GM19240 (cell line): Measurements from ENCODE around the gene BTBD2.
"Not testable (repeated sequence)": the region's sequence is repeated elsewhere in the genome, so short reads cannot be mapped to it uniquely, and the experiment has no call there.

ENCODE experiments used
- DNase-seq: peaks from one replicate; pipeline ENCODE4 v3.0.0; 2011; ENCODE audit warnings: low spot score; ENCODE audit not compliant: insufficient read length

The BTBD2 gene

GRCh38 chr19:2016041-2016807, 710 bp upstream of the BTBD2 start:
- no peak for DNase-seq

GRCh38 chr19:2014731-2015607, 545 bp downstream of the BTBD2 start:
- DNase-seq = no peak

- DNase-seq = no peak
Measured at GRCh38 chr19:2014131-2014571, 1.4 kb downstream of the BTBD2 start.

GRCh38 chr19:2013683-2013961, 1.9 kb downstream of the BTBD2 start:
- no peak for DNase-seq

- no peak for DNase-seq
Measured at GRCh38 chr19:2012941-2013682, 2.4 kb downstream of the BTBD2 start.

- DNase-seq = no peak
Measured at GRCh38 chr19:2011169-2011568, 4.3 kb downstream of the BTBD2 start.

GRCh38 chr19:2010135-2010668, 5.3 kb downstream of the BTBD2 start:
- no peak for DNase-seq

- DNase-seq = no peak
Measured at GRCh38 chr19:2003874-2004273, 11.6 kb downstream of the BTBD2 start.

- no peak for DNase-seq
Measured at GRCh38 chr19:1999856-2000515, 15.5 kb downstream of the BTBD2 start.

- DNase-seq = no peak
Measured at GRCh38 chr19:1998712-1999708, 16.5 kb downstream of the BTBD2 start.

GRCh38 chr19:1997353-1998233, 17.9 kb downstream of the BTBD2 start:
- DNase-seq = no peak

- no peak for DNase-seq
Measured at GRCh38 chr19:1992759-1993260, 22.7 kb downstream of the BTBD2 start.

GRCh38 chr19:1991018-1991913, 24.2 kb downstream of the BTBD2 start:
- DNase-seq = no peak

- DNase-seq = no peak
Measured at GRCh38 chr19:1990230-1991017, 25.1 kb downstream of the BTBD2 start.

GRCh38 chr19:1989513-1990229, 25.8 kb downstream of the BTBD2 start:
- no peak for DNase-seq

GRCh38 chr19:1988464-1988863, 27.1 kb downstream of the BTBD2 start:
- not testable (repeated sequence) for DNase-seq
